ENCODE results near the gene CFI. TPM values are rescaled to one million over a fixed set of nuclear protein-coding genes. Genes with fewer than 3 reads are reported as not detected.

CFI gene
- total and polyA plus RNA-seq, 9 of the 15 experiments (the other 6 are each of a cell fraction or from before 2014, with no cell fraction given), result 0.30 to 8.4 (median 0.95) TPM

GRCh38 chr4:109691411-109691920 lies 110.3 kb downstream of the CFI start:
- intact Hi-C loops (cut with micrococcal nuclease), result no loop called here
- POLR2A ChIA-PET, result interaction anchor here (1.4 to 1.6 kb wide), 2 partner anchors 11 to 62 kb away, joined by 4 to 6 read pairs; partner anchors contain the start of gene CASP6
- no peaks in the 10 kb centered on the region for H3K27me3 ChIP-seq (ENCODE audit: control insufficient read depth in 2 of 2, insufficient read depth in 2 of 2, low read length in 2 of 2)

More at GRCh38 chr4:109691411-109691920, 110.3 kb downstream of the CFI start:
- no peaks in the 10 kb centered on the region for H4K20me1 ChIP-seq (replicated peaks; ENCODE audit: control insufficient read depth, insufficient read depth, low read length)
- peaks cover 49% of the 10 kb centered on the region; the same call in 2 of the 3 replicates for H3K36me3 ChIP-seq (ENCODE audit: control insufficient read depth, insufficient read depth, low read length)
- in situ Hi-C loops (cut with MboI), result no loop called here
- no peaks in the 10 kb centered on the region for H3K79me2 ChIP-seq (ENCODE audit: control insufficient read depth, insufficient read depth, low read length)
- CTCF ChIA-PET (ENCODE audit: low intra/inter-chr PET ratio), result no interaction called here
- no peak overlapping the region for H3K4me2 ChIP-seq (ENCODE audit: insufficient read depth, low read length)
- no peaks in the 10 kb centered on the region for H3K9me3 ChIP-seq (replicated peaks; ENCODE audit: control insufficient read depth, insufficient read depth, low read depth, low read length)
- no peak for DNase-seq (ENCODE audit: extremely low read depth in 1 of 4, low spot score in 3 of 4)
- peaks cover 3% of the 10 kb centered on the region for H3K9me1 ChIP-seq (ENCODE audit: control insufficient read depth, insufficient read depth, low read length)
- FAIRE-seq, result no peak
- H2AFZ ChIP-seq (ENCODE audit: low read depth, low read length), result no peak overlapping the region
- TF ChIP-seq MAZ (CRISPR knock-in tag; conservative IDR thresholded peaks at IDR 0.05 in 1 of 2, IDR thresholded peaks at IDR 0.05 in 1 of 2) (no peak), FOSL1 (tag; conservative IDR thresholded peaks at IDR 0.05) (no peak), TAF1 (IDR thresholded peaks at IDR 0.05; ENCODE audit: control insufficient read depth, extremely low read depth, insufficient read depth, low read length, severe bottlenecking) (no peak), PTTG1 (tag; IDR thresholded peaks at IDR 0.05; ENCODE audit: low read depth) (no peak), ZNF277 (CRISPR knock-in tag; IDR thresholded peaks at IDR 0.05; ENCODE audit: borderline replicate concordance) (no peak), ELF4 (CRISPR knock-in tag; IDR thresholded peaks at IDR 0.05) (no peak), E2F4 (CRISPR knock-in tag; IDR thresholded peaks at IDR 0.05; ENCODE audit: low read depth) (no peak), SMARCA4 (IDR thresholded peaks at IDR 0.05) (no peak), ZNF197 (CRISPR knock-in tag; IDR thresholded peaks at IDR 0.05; ENCODE audit: low read depth) (no peak), HDAC1 (IDR thresholded peaks at IDR 0.05) (no peak), TCF15 (CRISPR knock-in tag; IDR thresholded peaks at IDR 0.05) (no peak), ETV1 (tag; conservative IDR thresholded peaks at IDR 0.05; ENCODE audit: low read depth) (no peak), USF1 (CRISPR knock-in tag; IDR thresholded peaks at IDR 0.05) (no peak)
- WGBS (ENCODE audit: insufficient coverage, low coverage, missing lambda C conversion rate), result 75% methylated on average over 1 of the region's 1 CpG
- no peak overlapping the region for H3K4me3 ChIP-seq
- ATAC-seq, result no peak
- no peaks in the 10 kb centered on the region for H3K4me1 ChIP-seq (replicated peaks in 1 of 2; ENCODE audit: control insufficient read depth in 2 of 2, insufficient read depth in 2 of 2, low read length in 2 of 2)
- no peak overlapping the region for H3K27ac ChIP-seq (ENCODE audit: extremely low read depth, low read depth, low read length)
- no peak overlapping the region for H3K9ac ChIP-seq (ENCODE audit: insufficient read depth in 1 of 2, low read depth in 2 of 2, low read length in 2 of 2)
- no TSS peak for BruUV-seq (replicated peaks)

Measured in K562 (cell line).